Measurements from ENCODE around the gene ATAT1. TPM values are rescaled to one million over a fixed set of nuclear protein-coding genes. Genes with fewer than 3 reads are reported as not detected.

The ATAT1 gene
- total and polyA plus RNA-seq, 2 experiments from 2014 or later = 12.8 to 23.0 TPM

GRCh38 chr6:30578051-30578450 is 48.6 kb upstream of the ATAT1 start:
- H3K4me1 ChIP-seq (ENCODE audit: insufficient read depth) = peaks cover 5% of the 10 kb centered on the region; the same call in 1 of the 2 replicates
- H4K20me1 ChIP-seq (replicated peaks; ENCODE audit: insufficient read depth) = peaks cover 37% of the 10 kb centered on the region
- H3K27me3 Mint-ChIP-seq (ENCODE audit: insufficient read depth, low read depth, poor library complexity) = no peaks in the 10 kb centered on the region
- H3K4me3 ChIP-seq = no peak overlapping the region
- TF ChIP-seq ZNF114 (CRISPR knock-in tag; IDR thresholded peaks at IDR 0.05) (no peak), JUNB (IDR thresholded peaks at IDR 0.05; ENCODE audit: unreplicated experiment) (no peak), NANOG (IDR thresholded peaks at IDR 0.05; ENCODE audit: borderline replicate concordance) (no peak), ZNF331 (CRISPR knock-in tag; IDR thresholded peaks at IDR 0.05; ENCODE audit: low read depth) (no peak)
- peaks cover 2% of the 10 kb centered on the region; the same call in 1 of the 2 replicates for H3F3A ChIP-seq (replicated peaks; ENCODE audit: low read depth)
- H3K4me3 Mint-ChIP-seq = no peak overlapping the region
- DNase-seq (ENCODE audit: low spot score) (no peak), ATAC-seq (no peak)
- no peaks in the 10 kb centered on the region for H3K27me3 ChIP-seq (ENCODE audit: insufficient read depth)
- H3K79me2 ChIP-seq (replicated peaks; ENCODE audit: insufficient read depth) = peaks cover 42% of the 10 kb centered on the region
- H3K27ac ChIP-seq (ENCODE audit: low read depth) = no peak overlapping the region
- H3K27ac Mint-ChIP-seq = no peak overlapping the region
- no peaks in the 10 kb centered on the region for H3K9me2 ChIP-seq (ENCODE audit: insufficient read depth)
- H3K9me3 Mint-ChIP-seq = no peaks in the 10 kb centered on the region
- no peak overlapping the region for H3K4me2 ChIP-seq
- peaks cover 69% of the 10 kb centered on the region for H3K36me3 ChIP-seq (ENCODE audit: insufficient read depth)
- no peak overlapping the region for H2AFZ ChIP-seq
- H3K36me3 Mint-ChIP-seq (ENCODE audit: low read depth) = peaks cover 72% of the 10 kb centered on the region
- peaks cover 7% of the 10 kb centered on the region for H3K4me1 Mint-ChIP-seq

GRCh38 chr6:30583921-30584320 is 42.8 kb upstream of the ATAT1 start:
- H3K27ac ChIP-seq (ENCODE audit: low read depth) = no peak overlapping the region
- DNase-seq (ENCODE audit: low spot score) (no peak), ATAC-seq (no peak)
- Mint-ChIP-seq H3K36me3 (ENCODE audit: low read depth) (peaks cover 97% of the 10 kb centered on the region), H3K4me3 (no peak overlapping the region), H3K9me3 (no peaks in the 10 kb centered on the region), H3K27ac (no peak overlapping the region), H3K27me3 (ENCODE audit: insufficient read depth, low read depth, poor library complexity) (peaks cover 3% of the 10 kb centered on the region), H3K4me1 (no peaks in the 10 kb centered on the region)
- peaks cover 87% of the 10 kb centered on the region for H3K36me3 ChIP-seq (ENCODE audit: insufficient read depth)
- H3K4me3 ChIP-seq = no peak overlapping the region
- no peak overlapping the region for H3K4me2 ChIP-seq
- TF ChIP-seq POLR2AphosphoS5 (IDR thresholded peaks at IDR 0.05; ENCODE audit: low read depth) (no peak), NANOG (IDR thresholded peaks at IDR 0.05; ENCODE audit: borderline replicate concordance) (no peak)
- H3F3A ChIP-seq (replicated peaks; ENCODE audit: low read depth) = peaks cover 6% of the 10 kb centered on the region; the same call in 1 of the 2 replicates
- no peaks in the 10 kb centered on the region for H3K9me2 ChIP-seq (ENCODE audit: insufficient read depth)
- H3K4me1 ChIP-seq (ENCODE audit: insufficient read depth) = no peaks in the 10 kb centered on the region
- peaks cover 20% of the 10 kb centered on the region for H4K20me1 ChIP-seq (replicated peaks; ENCODE audit: insufficient read depth)
- H3K27me3 ChIP-seq (ENCODE audit: insufficient read depth) = no peaks in the 10 kb centered on the region
- no peak overlapping the region for H2AFZ ChIP-seq
- H3K79me2 ChIP-seq (replicated peaks; ENCODE audit: insufficient read depth) = peaks cover 6% of the 10 kb centered on the region; the same call in 1 of the 2 replicates

DNA sequence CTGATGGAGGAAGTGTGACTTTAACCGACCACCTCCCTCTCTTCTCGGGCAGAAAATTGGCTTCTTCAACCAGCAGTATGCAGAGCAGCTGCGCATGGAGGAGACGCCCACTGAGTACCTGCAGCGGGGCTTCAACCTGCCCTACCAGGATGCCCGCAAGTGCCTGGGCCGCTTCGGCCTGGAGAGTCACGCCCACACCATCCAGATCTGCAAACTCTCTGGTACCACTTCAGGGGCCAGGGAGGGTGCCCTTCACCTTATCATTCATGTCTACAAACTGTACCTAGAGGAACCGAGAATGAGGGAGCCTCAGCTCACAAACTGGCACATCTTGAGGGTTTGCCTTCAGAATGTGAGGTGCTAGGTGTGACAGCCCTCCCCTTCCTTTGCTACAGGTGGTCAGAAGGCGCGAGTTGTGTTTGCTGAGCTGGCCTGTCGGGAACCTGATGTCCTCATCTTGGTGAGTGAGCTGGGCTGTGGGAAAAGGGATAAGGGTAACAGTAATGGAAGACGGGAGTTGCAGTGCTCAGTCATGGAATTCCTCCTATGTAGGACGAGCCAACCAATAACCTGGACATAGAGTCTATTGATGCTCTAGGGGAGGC is 36.8 kb upstream of the ATAT1 start:
- no peaks in the 10 kb centered on the region for H3K27me3 ChIP-seq (ENCODE audit: insufficient read depth)
- H3K27ac Mint-ChIP-seq = no peak overlapping the region
- H3F3A ChIP-seq (replicated peaks; ENCODE audit: low read depth) = 0 out of 2 replicates have a peak, but pooled peaks cover 14% of the 10 kb centered on the region
- no peak overlapping the region for H3K4me2 ChIP-seq
- H3K4me3 ChIP-seq = no peak overlapping the region
- H3K36me3 ChIP-seq (ENCODE audit: insufficient read depth) = peaks cover 59% of the 10 kb centered on the region
- H3K27ac ChIP-seq (ENCODE audit: low read depth) = no peak overlapping the region
- TF ChIP-seq ZNF331 (CRISPR knock-in tag; IDR thresholded peaks at IDR 0.05; ENCODE audit: low read depth) = no peak
- TF ChIP-seq, protein P1, sequence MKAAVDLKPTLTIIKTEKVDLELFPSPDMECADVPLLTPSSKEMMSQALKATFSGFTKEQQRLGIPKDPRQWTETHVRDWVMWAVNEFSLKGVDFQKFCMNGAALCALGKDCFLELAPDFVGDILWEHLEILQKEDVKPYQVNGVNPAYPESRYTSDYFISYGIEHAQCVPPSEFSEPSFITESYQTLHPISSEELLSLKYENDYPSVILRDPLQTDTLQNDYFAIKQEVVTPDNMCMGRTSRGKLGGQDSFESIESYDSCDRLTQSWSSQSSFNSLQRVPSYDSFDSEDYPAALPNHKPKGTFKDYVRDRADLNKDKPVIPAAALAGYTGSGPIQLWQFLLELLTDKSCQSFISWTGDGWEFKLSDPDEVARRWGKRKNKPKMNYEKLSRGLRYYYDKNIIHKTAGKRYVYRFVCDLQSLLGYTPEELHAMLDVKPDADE (IDR thresholded peaks at IDR 0.05) = no peak
- TF ChIP-seq CREB1 (CRISPR knock-in tag; IDR thresholded peaks at IDR 0.05; ENCODE audit: low read depth) = no peak
- TF ChIP-seq, protein P2, sequence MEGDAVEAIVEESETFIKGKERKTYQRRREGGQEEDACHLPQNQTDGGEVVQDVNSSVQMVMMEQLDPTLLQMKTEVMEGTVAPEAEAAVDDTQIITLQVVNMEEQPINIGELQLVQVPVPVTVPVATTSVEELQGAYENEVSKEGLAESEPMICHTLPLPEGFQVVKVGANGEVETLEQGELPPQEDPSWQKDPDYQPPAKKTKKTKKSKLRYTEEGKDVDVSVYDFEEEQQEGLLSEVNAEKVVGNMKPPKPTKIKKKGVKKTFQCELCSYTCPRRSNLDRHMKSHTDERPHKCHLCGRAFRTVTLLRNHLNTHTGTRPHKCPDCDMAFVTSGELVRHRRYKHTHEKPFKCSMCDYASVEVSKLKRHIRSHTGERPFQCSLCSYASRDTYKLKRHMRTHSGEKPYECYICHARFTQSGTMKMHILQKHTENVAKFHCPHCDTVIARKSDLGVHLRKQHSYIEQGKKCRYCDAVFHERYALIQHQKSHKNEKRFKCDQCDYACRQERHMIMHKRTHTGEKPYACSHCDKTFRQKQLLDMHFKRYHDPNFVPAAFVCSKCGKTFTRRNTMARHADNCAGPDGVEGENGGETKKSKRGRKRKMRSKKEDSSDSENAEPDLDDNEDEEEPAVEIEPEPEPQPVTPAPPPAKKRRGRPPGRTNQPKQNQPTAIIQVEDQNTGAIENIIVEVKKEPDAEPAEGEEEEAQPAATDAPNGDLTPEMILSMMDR (conservative IDR thresholded peaks at IDR 0.05; ENCODE audit: low read depth in 2 of 2) = no peak
- no peak for TF ChIP-seq NANOG (IDR thresholded peaks at IDR 0.05; ENCODE audit: borderline replicate concordance)
- no peak overlapping the region for H2AFZ ChIP-seq
- H3K9me3 Mint-ChIP-seq = no peaks in the 10 kb centered on the region
- no peak for ATAC-seq
- peaks cover 13% of the 10 kb centered on the region for H3K79me2 ChIP-seq (replicated peaks; ENCODE audit: insufficient read depth)
- H3K36me3 Mint-ChIP-seq (ENCODE audit: low read depth) = peaks cover 92% of the 10 kb centered on the region
- DNase-seq (ENCODE audit: low spot score) = no peak
- H3K4me1 Mint-ChIP-seq = no peaks in the 10 kb centered on the region
- H3K4me1 ChIP-seq (ENCODE audit: insufficient read depth) = no peaks in the 10 kb centered on the region
- peaks cover 3% of the 10 kb centered on the region for H3K27me3 Mint-ChIP-seq (ENCODE audit: insufficient read depth, low read depth, poor library complexity)
- H3K9me2 ChIP-seq (ENCODE audit: insufficient read depth) = no peaks in the 10 kb centered on the region
- H4K20me1 ChIP-seq (replicated peaks; ENCODE audit: insufficient read depth) = peaks cover 33% of the 10 kb centered on the region; the same call in 1 of the 2 replicates
- H3K4me3 Mint-ChIP-seq = no peak overlapping the region
